Measurements from ENCODE around the gene SPCS3.
"Not testable (repeated sequence)": the region's sequence is repeated elsewhere in the genome, so short reads cannot be mapped to it uniquely, and the experiment has no call there.

Gene SPCS3

DNA sequence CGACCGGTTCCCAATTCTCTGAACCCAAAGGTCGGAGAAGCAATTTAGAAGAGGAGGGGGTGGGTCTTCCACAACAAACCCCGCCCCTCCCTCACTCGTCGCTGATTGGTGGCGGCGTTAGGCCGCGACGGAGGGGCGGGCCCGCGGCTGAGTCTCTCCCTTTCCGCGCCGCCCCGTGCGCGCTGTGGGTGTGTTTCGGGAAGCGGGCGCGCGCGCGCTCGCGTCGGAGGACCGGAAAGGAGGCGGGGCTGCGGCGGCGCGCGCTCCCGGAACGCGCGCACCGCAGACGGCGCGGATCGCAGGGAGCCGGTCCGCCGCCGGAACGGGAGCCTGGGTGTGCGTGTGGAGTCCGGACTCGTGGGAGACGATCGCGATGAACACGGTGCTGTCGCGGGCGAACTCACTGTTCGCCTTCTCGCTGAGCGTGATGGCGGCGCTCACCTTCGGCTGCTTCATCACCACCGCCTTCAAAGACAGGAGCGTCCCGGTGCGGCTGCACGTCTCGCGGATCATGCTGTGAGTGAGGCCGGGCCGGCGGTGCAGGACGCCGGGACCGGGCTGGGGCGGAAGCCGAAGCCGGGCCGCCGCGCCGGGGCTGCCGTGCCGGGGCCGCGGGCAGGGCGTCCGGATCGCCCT, at the start of gene SPCS3:
Gene SPCS3 (plus strand): TSS at position 263 of the 636 bp plus-strand sequence. CDS start 111 bp downstream, at position 374.
- peak; percentile 88 for DNase-seq

DNA sequence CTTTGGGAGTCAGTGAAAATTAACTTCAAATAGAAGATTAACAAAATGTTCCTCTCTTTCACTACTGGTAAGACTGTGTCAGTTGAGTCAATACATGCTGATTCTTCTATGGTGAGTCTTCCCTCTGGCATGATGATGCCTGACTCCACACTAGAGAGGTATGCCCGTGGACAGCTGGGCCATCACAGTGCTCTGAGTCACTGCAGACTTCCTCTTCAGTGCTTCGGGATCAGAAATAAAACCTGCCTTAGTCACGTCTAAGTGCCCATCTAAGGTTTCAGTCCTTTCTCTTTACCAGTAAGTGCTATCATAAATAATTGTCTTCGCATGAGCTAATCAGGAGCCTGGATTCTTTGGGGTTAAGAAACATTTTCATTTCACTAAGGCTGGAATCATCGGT, 49.1 kb upstream of the SPCS3 start:
- DNase-seq: no peak

DNA sequence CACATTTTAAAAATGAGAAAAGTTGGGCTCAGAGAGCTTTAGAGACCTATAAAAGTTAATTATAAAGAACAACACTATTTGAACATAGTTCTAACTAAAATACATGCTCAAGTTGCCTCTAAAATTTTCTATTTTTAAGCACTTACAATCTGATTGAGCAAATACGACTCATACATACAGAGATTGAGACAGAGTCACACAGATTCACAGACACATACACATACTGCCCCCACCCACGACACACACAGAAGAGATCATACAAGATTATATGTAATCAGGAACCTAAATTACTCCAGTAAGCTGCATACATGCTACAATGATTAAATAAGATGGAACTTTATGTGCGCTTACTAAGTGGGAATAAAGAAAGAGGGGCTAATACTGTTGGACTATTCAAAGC, 48.0 kb upstream of the SPCS3 start:
- no peak for DNase-seq

DNA sequence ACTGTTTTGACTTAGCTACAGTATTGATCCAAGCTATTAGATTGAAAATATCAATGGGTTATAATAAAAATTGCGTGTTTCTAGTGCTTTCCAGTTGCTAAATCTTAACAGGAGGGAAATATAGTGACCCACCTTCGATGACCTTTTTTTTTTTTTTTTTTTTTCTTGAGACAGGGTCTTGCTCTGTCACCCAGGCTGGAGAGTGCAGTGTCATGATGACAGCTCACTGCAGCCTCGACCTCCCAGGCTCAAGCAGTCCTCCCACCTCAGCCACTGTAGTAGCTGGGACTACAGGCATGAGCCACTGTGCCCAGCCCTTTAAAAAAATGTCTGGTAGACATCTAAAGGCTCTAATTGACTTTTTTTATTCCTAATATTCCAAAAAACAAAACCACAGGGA, 47.0 kb upstream of the SPCS3 start:
- DNase-seq: no peak

DNA sequence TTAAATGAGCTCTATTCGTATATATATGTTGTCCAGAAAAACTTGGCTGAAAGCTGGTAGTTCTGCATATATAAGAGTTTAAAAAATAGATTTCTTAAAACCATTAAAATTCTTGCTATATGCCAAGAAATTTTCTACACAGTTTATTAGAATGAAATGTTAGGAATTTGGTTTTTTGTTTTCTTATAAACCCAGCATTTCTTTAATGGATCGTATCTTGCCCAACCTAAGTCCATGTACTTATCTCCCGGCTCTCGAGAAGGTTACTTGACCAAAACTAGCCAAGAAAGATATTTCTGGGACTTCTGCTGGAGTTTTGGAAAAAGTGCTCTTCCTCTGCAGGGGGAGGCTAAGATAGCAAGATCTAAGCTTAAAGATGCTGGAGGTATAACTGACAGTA, 46.0 kb upstream of the SPCS3 start:
- no peak for DNase-seq

DNA sequence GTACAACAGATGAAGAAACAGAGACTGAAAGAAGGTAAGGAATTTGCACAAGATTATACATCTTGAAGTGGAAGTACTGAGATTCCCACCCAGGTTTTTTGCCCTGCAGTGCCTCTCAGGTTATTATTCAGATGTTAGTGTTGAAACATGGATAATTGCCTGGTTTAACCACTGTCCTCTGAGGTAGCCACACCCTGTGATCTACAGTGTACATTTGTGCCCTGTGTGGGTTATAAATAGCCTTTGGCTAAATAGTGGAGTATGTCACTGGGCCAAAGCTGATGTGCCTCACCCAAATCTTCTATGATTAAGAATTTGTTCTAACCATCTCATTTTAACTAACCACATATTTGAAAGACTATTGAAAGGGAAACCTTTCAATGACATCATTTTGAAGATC, 45.3 kb upstream of the SPCS3 start:
- DNase-seq: no peak

DNA sequence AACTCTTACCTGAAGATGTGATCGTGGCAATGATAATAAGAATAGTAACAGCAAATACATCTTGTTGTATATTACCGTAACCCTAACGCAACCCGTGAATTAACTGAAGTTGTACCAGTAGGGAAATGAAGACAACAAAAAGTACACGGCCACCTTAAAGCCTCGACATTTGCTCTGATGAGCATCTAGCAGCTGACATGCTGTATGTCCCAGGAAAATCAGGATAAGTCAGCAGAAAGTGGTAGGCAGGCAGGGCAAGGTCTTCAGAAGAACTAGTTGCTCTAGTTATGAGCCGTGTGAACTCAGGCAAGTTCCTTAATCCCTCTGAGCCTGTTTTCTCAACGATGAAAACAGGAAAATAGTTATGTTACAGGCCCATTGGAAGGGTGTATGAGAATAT, 43.1 kb upstream of the SPCS3 start:
- no peak for DNase-seq

DNA sequence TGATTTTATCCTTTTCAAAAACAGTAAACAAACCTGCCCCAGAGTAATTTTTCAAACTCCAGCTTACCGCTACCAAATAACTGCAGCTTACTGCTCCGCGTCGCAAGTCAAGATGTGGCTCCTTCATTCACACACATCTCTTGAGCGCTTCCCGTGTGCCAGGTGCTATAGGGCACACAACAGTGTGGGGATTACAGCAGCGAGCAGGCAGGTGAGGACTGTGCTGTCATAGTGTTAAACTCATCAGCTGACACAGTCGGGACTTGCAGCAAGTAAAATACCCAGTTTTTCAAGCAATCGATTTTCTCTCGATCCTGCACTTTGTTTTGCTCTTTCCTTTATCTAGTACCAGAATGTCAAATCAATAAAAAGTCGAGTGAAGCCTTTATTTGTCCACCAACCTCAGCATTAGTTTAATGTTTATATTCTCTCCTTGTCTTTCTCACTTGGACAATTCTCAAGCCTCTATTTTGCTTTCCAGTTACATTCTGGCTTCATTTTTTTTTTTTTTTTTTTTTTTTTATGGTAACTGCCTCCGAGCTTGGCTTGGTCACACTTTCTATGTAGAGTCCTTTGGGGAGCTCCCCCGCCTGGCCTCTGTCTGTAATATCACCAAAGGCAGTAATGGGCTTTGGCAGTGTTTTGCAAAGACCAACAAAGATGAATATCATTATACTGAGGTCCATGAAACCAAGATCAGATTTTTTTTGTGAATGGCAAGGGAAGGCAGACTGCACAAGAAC, 42.4 kb upstream of the SPCS3 start:
- peak; percentile 38 for DNase-seq

DNA sequence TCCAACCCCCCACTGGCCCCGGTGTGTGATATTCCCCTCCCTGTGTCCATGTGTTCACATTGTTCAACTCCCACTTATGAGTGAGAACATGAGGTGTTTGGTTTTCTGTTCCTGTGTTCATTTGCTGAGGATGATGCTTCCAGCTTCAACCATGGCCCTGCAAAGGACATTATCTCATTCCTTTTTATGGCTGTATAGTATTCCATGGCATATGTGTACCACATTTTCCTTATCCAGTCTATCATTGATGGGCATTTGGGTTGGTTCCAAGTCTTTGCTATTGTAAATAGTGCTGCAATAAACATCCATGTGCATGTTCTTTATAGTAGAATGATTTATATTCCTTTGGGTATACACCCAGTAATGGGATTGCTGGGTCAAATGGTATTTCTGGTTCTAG, 40.2 kb upstream of the SPCS3 start:
- not testable (repeated sequence) for DNase-seq

DNA sequence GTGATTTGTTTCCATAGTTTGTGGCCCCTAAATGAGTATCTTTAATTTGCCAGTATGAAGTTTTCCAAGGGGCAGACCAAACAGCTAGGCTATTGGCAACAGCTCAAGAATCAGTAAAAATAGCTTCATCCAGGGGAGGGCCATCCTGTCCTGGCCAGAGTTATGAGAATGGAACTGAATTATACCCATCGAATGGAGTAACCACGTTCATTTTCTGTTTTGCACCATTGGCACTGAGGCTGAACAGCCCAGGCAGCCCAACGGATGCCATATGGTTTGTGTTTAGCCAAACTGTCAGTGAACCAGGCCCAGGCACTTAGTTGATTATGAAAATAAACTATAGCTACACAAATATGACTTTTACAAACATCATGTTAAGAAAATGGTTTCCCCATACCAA, 33.0 kb upstream of the SPCS3 start:
- no peak for DNase-seq

DNA sequence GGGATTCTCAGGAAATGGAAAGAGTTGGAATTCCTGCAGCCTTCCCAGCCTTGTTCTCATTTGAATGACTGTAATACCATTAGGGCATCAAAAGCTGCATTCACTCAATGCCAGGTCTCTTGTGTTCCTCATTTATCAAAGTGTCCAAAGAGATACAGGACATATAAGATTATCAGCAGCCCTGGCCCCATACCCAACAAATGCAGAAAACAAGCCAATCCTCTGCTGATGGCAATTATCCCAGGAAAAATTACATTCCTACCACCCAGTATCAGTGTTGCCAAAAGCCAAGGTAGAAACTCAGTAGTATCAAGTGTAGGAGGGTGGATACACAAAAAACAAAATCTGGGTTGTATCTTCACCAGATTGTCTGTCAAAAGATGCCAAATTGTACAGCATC, 32.2 kb upstream of the SPCS3 start:
- DNase-seq: no peak

DNA sequence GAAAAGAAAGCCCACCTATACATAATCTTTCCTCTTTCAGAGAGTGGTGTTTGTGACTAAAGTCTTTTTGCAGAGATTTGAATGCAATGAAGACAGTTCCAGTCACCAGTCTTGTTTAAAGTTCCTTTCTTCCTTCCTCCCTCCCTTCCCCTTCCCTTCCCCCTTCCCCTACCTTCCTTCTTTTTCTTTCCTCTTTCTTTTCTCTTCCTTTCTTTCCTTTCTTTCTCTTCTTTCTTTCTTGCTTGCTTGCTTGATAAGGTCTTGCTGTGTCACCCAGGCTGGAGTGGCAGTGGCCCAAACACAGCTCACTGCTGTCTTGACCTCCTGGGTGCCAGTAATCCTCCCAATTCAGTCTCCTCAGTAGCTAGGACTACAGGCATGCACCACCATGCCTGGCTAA, 31.7 kb upstream of the SPCS3 start:
- no peak for DNase-seq

DNA sequence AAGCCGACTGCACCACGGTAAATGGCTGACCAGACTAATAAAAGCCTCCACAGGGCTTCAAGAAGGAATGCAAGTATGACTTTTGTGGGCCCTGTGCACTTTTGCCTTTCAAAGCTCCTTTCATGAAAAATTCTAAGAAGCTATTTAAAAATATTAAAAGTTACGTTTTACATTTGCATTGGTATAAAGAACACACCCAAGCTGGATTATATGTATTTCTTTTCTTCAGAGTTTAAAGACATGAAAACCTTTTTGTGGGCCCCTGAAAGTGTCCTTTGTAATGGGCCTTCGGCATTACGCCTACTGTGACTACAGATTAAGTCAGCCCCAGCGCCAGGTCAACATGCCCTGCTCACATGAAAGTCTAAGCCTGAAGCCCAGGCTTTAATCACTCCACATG, 30.2 kb upstream of the SPCS3 start:
- no peak for DNase-seq

DNA sequence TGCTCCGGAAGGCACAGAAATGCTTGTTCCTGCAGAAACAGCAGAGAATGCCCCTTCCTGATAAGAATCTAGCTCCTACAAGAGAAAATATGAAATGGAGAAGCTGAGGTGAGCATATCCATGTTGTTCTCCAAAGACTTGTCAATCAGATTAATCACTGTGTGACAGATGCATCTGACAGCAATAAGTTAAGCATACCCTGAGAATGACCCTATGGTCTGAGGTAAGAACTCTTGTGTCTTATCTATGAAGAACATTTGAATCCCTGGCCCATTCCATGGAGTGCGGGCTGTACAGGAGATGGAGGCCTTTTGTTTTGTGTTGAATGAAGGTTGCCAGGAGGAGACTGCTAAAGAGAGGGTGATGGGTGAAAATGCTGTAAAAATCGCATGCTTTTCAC, 29.2 kb upstream of the SPCS3 start:
- DNase-seq: no peak

DNA sequence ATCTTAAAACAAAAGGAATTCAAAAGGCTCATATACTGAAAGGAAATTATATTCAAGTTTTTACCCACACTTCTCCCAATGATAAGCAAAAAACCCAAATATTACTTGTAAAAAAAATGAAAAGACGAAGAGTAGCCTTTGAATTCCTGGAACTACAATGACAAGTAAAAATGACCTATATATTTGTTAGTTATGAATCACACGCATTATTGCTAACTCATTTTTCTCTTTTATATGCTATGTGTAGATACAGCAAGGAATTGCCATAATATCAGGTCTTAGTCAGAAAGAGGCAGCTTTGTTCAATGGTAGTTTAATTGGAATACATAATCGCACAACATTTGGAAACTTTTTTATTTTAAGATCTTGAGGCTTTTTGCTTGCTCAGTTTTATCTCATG, 28.0 kb upstream of the SPCS3 start:
- DNase-seq: no peak

DNA sequence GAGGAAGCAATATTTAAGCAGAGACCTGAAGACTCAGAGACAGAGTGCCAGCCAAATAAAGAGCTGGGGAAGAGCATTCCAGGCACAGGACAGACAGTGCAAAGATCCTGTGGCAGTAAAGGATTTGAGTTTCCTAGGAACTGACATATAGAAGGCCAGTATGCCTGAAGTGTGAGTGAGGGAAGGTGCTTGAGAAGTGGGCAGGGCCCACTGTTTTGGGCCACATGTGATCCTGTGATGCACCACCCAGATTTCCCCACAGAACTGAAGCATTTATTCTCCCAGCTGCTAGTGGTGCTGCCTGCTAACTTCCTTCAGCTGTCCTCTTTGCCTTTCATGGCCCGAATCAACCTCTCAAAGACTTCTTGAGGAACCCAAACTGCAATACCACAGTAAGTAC, 26.8 kb upstream of the SPCS3 start:
- DNase-seq: no peak

DNA sequence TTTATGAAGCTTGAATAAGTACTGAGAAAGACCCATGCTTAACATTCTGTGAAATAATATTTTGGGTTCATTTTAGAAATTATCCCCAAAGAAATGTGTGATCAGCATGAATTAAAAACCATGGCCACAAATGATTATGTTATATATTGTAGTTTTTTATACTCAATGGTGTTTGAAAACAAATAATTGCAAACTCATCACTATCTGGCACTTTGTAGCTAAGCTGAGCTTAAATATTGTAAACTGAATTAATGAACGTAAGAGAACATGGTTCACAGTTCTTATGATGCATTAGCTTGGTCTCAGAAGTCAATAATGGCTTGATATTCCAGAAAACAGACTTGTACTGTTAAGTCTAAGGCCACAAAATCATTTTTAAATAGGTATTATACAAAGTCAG, 26.1 kb upstream of the SPCS3 start:
- no peak for DNase-seq

DNA sequence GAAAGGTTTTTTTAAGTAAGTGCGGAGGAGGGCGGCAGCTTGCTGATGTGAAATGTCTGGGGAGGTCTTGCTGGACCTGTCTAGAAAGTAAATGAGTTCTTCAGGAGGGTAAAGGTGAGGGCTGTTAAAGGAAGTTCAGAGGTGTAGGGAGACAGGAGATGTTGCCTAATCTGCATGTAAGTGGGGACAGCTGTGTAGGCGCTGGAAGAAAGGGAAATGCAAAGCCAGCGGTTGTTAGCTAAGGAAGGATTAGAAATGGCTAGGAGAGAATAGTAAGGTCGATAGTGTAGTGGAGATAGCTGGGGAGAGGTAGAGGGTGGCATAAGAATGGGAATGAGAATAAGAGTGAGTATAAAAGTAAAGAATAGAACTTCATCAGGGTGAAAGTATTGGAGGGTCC, 23.9 kb upstream of the SPCS3 start:
- DNase-seq: not testable (repeated sequence)

DNA sequence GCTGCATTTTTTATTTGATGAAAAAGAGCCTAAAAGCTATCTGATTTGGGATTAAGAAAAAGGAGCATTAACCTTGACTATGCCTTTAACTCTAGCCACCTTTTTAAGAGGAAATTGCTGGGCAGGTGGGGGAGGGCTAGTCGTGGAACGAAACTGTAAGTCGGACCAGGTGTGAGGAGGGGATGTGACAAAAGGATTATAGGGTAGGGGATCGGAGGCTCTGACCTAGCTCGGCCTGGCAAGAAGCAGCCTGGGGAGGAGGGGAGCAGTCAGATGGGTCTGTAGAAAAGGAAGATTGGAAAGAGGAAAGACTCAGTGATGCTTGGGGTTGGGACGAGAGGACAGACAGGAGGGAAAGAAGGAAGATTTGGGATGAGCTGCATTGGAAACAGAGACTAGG, 21.1 kb upstream of the SPCS3 start:
- no peak for DNase-seq

DNA sequence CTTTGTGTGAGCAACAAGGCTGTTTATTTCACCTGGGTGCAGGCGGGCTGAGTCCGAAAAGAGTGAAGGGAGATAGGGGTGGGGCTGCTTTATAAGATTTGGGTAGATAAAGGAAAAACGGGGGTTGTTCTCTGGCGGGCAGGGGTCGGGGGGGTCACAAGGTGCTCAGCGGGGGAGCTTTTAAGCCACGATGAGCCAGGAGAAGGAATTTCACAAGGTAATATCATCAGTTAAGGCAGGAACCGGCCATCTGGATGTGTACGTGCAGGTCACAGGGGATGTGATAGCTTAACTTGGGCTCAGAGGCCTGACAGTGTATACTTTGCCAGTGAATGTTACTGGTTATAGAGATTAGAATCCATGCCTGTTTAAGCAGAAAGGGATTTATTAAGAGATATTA, 19.7 kb upstream of the SPCS3 start:
- no peak for DNase-seq

DNA sequence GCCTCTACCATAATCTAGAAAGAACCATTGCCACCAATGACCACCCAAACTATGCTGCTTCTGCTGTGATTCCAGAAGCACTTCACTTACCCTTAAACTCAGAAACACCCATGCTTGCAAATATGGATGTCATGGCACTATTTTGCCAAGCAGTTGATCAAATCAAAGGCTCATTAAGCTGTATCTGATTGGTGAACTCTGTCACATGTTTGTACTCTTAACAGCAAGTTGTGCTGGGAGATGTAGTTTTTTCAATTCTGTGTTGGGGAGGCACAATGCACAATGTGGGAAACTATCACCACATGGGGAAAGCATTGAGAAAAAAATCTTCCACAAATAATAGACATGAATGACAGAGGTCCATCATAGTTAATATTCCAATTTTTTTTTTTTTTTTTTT, 19.2 kb upstream of the SPCS3 start:
- DNase-seq: no peak

DNA sequence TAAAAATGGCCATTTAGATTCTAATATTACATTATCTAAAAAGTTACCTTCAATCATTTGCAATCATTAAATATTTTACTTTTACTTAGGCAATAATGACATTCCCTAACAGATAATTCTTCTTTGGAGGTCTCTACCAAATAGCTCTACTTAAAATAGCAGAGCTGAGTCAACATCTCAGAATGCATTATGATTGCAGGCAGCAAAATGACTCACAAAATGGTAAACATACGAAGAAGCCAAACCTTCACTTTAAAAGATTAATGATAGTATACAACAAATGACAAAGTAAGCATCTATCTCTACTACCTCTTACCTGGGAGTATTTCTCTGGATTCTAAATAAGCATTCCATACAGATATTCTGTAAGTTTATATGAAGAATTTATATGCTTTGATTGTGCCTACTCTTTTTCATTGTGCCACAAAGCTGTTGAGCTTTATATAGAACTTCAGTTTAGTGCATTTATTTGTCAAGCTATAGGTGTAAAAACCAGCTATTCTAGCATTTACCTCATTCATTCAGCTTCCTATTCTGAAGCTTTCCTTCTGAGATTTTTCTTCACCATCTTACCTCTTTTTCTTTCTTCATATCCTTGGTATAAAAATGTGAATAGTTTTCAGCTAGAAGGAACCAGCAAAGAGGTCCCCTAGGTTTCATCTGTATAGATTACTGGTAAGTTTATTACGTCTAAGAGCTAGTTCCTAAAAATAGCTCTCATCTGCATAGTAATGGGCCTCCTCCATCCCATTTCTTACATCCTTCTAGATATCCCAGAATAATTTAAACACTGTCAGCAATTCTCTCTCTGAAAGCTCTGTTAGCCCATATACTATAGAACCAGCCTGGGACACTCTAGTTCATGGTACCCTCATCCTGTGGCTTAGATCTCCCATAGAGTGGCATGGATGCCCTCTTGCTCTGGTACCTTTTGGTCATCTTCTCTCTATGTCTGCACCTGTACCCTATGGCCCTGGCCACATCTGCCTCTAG, 17.2 kb upstream of the SPCS3 start:
- no peak for DNase-seq

DNA sequence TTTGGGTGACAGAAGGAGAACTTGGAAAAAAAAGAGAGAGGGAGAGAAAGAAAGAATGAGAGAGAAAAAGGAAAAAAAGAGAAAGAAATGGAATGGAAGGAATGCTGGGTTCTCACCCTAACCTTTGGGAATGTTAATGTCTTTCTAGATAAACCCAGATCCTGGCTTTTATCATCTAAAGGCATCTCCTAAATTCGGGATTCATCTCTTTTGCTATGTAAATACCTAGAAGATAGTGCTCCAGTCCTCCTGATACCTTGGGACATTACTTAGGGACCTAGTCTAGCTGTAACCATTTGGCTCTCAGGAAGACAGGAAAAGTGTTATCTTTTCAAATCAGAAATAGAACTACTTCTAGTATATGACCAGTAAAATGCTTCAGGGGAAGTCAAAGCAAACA, 15.8 kb upstream of the SPCS3 start:
- DNase-seq: no peak

Data from NCI-H774 (cell line).